PC-9 (cell line): Measurements from ENCODE around the gene GRWD1. TPM values are rescaled to one million over a fixed set of nuclear protein-coding genes. Genes with fewer than 3 reads are reported as not detected.

Experiments
- BruUV-seq: library from RNA; stranded (reverse); fragments of 400-500 nt; replicated peaks from 2 replicates; lab custom pipeline; 2021; lab: Mats Ljungman, UMichigan
- CTCF ChIA-PET: fragments of 300-600 bp; sonication (Branson Sonifier 250); formaldehyde crosslinking; loops from one replicate; lab custom pipeline; 2022; ENCODE audit warnings: antibody characterized with exemption; lab: Charles Lee
- POLR2A ChIA-PET: fragments of 300-600 bp; sonication (Branson Sonifier 250); formaldehyde crosslinking; loops from one replicate; lab custom pipeline; 2022; ENCODE audit warnings: antibody characterized with exemption; ENCODE audit not compliant: unreplicated experiment; lab: Charles Lee
- DNase-seq, 2 experiments: peaks; one replicate each; pipeline versions ENCODE4 v3.0.0 to v3.0.0-alpha.2; 2015 to 2022; ENCODE audit warnings: mixed read lengths in 1 of 2
- H2AFZ ChIP-seq: fragments of 200-600 bp; sonication (generic); 2 replicates; pipeline ENCODE4 v1.8.1; 2017; ENCODE audit warnings: antibody characterized with exemption
- H3F3A ChIP-seq: fragments of 200-600 bp; sonication (generic); 2 replicates; pipeline ENCODE4 v1.8.1; 2017; ENCODE audit warnings: antibody characterized with exemption, mild to moderate bottlenecking, low read depth; ENCODE audit not compliant: insufficient read depth
- H3K27ac ChIP-seq: fragments of 200-600 bp; sonication (generic); 2 replicates; pipeline ENCODE4 v1.6.1; 2016; ENCODE audit warnings: mixed run types
- H3K27me3 ChIP-seq: fragments of 200-600 bp; sonication (generic); 2 replicates; pipeline ENCODE4 v1.6.1; 2016; ENCODE audit warnings: low read depth, mixed run types; ENCODE audit not compliant: insufficient read depth
- H3K36me3 ChIP-seq: fragments of 200-600 bp; sonication (generic); 2 replicates; pipeline ENCODE4 v1.6.1; 2016; ENCODE audit warnings: low read depth, mixed run types
- H3K4me1 ChIP-seq: fragments of 200-600 bp; sonication (generic); replicated peaks from 2 replicates; pipeline ENCODE4 v1.6.1; 2016; ENCODE audit warnings: mixed run types; ENCODE audit not compliant: insufficient read depth
- H3K4me2 ChIP-seq: fragments of 200-600 bp; sonication (generic); 2 replicates; pipeline ENCODE4 v1.6.1; 2017; ENCODE audit warnings: mixed run types
- H3K4me3 ChIP-seq: fragments of 200-600 bp; sonication (generic); 2 replicates; pipeline ENCODE4 v1.6.1; 2016; ENCODE audit warnings: mixed run types
- H3K79me2 ChIP-seq: fragments of 200-600 bp; sonication (generic); 2 replicates; pipeline ENCODE4 v1.6.1; 2017; ENCODE audit warnings: low read depth, mixed run types
- H3K9me2 ChIP-seq: fragments of 200-600 bp; sonication (generic); 2 replicates; pipeline ENCODE4 v1.8.1; 2017; ENCODE audit warnings: mild to moderate bottlenecking; ENCODE audit not compliant: insufficient read depth
- H3K9me3 ChIP-seq: fragments of 200-600 bp; sonication (generic); 2 replicates; pipeline ENCODE4 v1.8.1; 2016; ENCODE audit warnings: low read depth; ENCODE audit not compliant: insufficient read depth
- H4K20me1 ChIP-seq: fragments of 200-600 bp; sonication (generic); 2 replicates; pipeline ENCODE4 v1.8.1; 2017; ENCODE audit not compliant: insufficient read depth
- EZH2 ChIP-seq: fragments of 200-600 bp; sonication (generic); IDR thresholded peaks from 2 replicates; pipeline ENCODE4 v1.8.0; 2017; ENCODE audit warnings: antibody characterized with exemption, low read depth
- intact Hi-C: fragments of 100-400 bp; cut with micrococcal nuclease; formaldehyde crosslinking; loops from one replicate; pipeline ENCODE4 v1.10.0; 2022; ENCODE audit not compliant: unreplicated experiment
- total RNA-seq: library from RNA; stranded (reverse); gene quantifications from 2 replicates; pipeline ENCODE4 v1.2.3, GENCODE V29; 2021
- TF ChIP-seq, protein P1 (sequence below): fragments of 200-600 bp; sonication (generic); conservative IDR thresholded peaks from 2 replicates; pipeline ENCODE4 v1.6.1; 2017; ENCODE audit warnings: mixed run types, antibody characterized with exemption, mild to moderate bottlenecking, moderate library complexity

GRWD1 gene
- total RNA-seq, 1 experiment from 2014 or later: 35.5 TPM

DNA sequence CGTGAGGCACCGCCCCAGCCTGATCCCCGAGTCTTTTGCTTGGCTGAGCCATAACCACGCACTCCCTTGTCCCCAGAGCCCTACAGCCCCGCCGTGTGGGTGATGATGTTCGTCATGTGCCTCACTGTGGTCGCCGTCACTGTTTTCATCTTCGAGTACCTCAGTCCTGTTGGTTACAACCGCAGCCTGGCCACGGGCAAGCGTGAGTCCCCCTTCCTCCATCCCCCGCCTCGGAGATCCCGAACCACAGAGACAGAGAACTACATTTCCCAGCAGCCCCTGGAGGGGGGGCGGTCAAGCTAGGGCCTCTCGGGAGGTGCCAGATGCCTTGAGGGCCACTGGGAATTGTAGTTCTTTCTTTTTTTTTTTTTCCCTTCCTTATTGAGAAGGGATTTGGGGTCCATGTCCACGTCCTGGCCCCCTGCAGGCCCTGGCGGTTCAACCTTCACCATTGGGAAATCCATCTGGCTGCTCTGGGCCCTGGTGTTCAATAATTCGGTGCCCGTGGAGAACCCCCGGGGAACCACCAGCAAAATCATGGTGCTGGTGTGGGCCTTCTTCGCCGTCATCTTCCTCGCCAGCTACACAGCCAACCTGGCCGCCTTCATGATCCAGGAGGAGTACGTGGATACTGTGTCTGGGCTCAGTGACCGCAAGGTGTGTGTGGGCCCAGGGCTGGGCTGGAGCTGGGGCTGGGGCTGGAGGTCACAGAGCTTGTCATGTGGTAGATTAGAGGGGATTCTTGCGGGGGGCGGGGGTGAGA is 26.4 kb upstream of the GRWD1 start:
- TF ChIP-seq EZH2: no peak
- TF ChIP-seq, protein P1, sequence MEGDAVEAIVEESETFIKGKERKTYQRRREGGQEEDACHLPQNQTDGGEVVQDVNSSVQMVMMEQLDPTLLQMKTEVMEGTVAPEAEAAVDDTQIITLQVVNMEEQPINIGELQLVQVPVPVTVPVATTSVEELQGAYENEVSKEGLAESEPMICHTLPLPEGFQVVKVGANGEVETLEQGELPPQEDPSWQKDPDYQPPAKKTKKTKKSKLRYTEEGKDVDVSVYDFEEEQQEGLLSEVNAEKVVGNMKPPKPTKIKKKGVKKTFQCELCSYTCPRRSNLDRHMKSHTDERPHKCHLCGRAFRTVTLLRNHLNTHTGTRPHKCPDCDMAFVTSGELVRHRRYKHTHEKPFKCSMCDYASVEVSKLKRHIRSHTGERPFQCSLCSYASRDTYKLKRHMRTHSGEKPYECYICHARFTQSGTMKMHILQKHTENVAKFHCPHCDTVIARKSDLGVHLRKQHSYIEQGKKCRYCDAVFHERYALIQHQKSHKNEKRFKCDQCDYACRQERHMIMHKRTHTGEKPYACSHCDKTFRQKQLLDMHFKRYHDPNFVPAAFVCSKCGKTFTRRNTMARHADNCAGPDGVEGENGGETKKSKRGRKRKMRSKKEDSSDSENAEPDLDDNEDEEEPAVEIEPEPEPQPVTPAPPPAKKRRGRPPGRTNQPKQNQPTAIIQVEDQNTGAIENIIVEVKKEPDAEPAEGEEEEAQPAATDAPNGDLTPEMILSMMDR: no peak
- no peaks in the 10 kb centered on the region for H3K27me3 ChIP-seq
- H3K9me2 ChIP-seq: no peaks in the 10 kb centered on the region
- ChIA-PET POLR2A (no interaction called here), CTCF (no interaction called here)
- DNase-seq: peak in 1 of 2 experiments; percentile 30
- peaks cover 24% of the 10 kb centered on the region; the same call in 1 of the 2 replicates for H3F3A ChIP-seq
- no peak overlapping the region for H2AFZ ChIP-seq
- no peaks in the 10 kb centered on the region; the same call in 1 of the 2 replicates for H3K4me1 ChIP-seq
- 0 out of 2 replicates have a peak, but pooled peaks cover 10% of the 10 kb centered on the region for H3K79me2 ChIP-seq
- no TSS peak for BruUV-seq
- no peaks in the 10 kb centered on the region for H3K9me3 ChIP-seq
- peaks cover 21% of the 10 kb centered on the region for H4K20me1 ChIP-seq
- no peak overlapping the region for H3K27ac ChIP-seq
- no peak overlapping the region for H3K4me3 ChIP-seq
- H3K36me3 ChIP-seq: peaks cover 34% of the 10 kb centered on the region
- no peak overlapping the region for H3K4me2 ChIP-seq
- intact Hi-C loops: no loop called here

DNA sequence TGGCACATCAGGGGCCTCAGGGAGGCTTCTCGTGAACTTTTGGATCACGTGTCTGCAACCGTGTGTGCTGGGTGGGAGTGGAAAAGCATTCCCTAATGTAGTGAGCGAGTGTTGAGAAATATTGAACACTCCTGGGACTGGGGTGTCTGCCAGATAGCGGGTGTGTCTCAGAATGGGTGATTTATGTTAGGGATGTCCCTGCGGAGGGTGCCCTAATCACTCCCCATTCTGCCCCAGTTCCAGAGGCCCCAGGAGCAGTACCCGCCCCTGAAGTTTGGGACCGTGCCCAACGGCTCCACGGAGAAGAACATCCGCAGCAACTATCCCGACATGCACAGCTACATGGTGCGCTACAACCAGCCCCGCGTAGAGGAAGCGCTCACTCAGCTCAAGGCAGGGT is 24.2 kb upstream of the GRWD1 start:
- no peak overlapping the region for H3K4me3 ChIP-seq
- intact Hi-C loops: no loop called here

DNA sequence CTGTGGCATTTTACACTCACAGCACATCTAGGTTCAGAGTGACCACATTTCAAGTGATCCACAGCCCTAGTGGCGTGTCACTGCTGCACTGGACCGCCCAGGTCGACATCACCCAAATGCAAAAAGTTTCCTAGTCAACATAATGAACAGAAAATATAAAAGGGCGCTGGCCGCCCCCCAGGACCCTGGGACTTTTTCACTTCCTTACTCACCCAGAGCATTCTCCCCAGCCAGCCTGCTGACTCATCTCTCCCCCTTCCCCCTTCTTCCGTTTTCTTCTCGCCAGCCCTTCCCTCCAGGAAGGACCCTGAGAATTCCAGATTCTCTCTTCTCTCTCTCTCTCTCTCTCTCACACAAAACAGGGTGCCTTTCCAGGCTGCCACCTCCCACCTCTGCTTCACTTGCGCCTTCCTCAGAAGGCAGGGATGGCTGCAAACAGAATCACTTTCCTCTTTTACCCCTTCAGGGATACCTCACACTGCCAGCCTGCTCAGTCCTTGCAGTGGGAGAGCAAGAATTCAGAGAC is 21.0 kb upstream of the GRWD1 start:
- H4K20me1 ChIP-seq: no peaks in the 10 kb centered on the region; the same call in 1 of the 2 replicates
- CTCF ChIA-PET: no interaction called here
- intact Hi-C loops: no loop called here
- BruUV-seq: TSS peak; percentile 62
- H3K4me1 ChIP-seq: peaks cover 7% of the 10 kb centered on the region; the same call in 1 of the 2 replicates
- peak in 1 of 2 experiments; percentile 58 for DNase-seq
- POLR2A ChIA-PET: no interaction called here
- no peak overlapping the region for H2AFZ ChIP-seq
- no peak for TF ChIP-seq EZH2
- TF ChIP-seq, protein P1: no peak
- H3K36me3 ChIP-seq: 0 out of 2 replicates have a peak, but pooled peaks cover 29% of the 10 kb centered on the region
- H3F3A ChIP-seq: peaks cover 5% of the 10 kb centered on the region; the same call in 1 of the 2 replicates
- 0 out of 2 replicates have a peak overlapping the region, but pooled peaks have one; percentile 32 for H3K4me2 ChIP-seq
- no peaks in the 10 kb centered on the region for H3K9me3 ChIP-seq
- H3K4me3 ChIP-seq: no peak overlapping the region
- H3K9me2 ChIP-seq: no peaks in the 10 kb centered on the region
- no peaks in the 10 kb centered on the region for H3K27me3 ChIP-seq
- 0 out of 2 replicates have a peak overlapping the region, but pooled peaks have one; percentile 39 for H3K27ac ChIP-seq
- H3K79me2 ChIP-seq: no peaks in the 10 kb centered on the region

More for the DNA sequence above, 24.2 kb upstream of the GRWD1 start:
- CTCF ChIA-PET: no interaction called here
- Histone ChIP-seq H3K79me2 (0 out of 2 replicates have a peak, but pooled peaks cover 1% of the 10 kb centered on the region), H3K27ac (no peak overlapping the region), H3K9me3 (no peaks in the 10 kb centered on the region), H3K9me2 (no peaks in the 10 kb centered on the region), H3F3A (peaks cover 11% of the 10 kb centered on the region; the same call in 1 of the 2 replicates), H3K4me1 (peaks cover 7% of the 10 kb centered on the region; the same call in 1 of the 2 replicates), H3K4me2 (no peak overlapping the region), H3K27me3 (no peaks in the 10 kb centered on the region), H3K36me3 (peaks cover 26% of the 10 kb centered on the region; the same call in 1 of the 2 replicates), H4K20me1 (peaks cover 7% of the 10 kb centered on the region; the same call in 1 of the 2 replicates), H2AFZ (no peak overlapping the region)
- POLR2A ChIA-PET: no interaction called here
- TF ChIP-seq, protein P1: no peak
- no peak for TF ChIP-seq EZH2
- no TSS peak for BruUV-seq
- no peak for DNase-seq
